GM21381 (cell line): ENCODE results near the gene C1orf159.
"Not testable (repeated sequence)": the region's sequence is repeated elsewhere in the genome, so short reads cannot be mapped to it uniquely, and the experiment has no call there.

Experiments
- ATAC-seq: cut with Tn5 transposase; IDR thresholded peaks from one replicate; pipeline ENCODE4 v1.9.1; 2021; ENCODE audit warnings: mild to moderate bottlenecking, moderate library complexity; ENCODE audit not compliant: unreplicated experiment

C1orf159 gene

DNA sequence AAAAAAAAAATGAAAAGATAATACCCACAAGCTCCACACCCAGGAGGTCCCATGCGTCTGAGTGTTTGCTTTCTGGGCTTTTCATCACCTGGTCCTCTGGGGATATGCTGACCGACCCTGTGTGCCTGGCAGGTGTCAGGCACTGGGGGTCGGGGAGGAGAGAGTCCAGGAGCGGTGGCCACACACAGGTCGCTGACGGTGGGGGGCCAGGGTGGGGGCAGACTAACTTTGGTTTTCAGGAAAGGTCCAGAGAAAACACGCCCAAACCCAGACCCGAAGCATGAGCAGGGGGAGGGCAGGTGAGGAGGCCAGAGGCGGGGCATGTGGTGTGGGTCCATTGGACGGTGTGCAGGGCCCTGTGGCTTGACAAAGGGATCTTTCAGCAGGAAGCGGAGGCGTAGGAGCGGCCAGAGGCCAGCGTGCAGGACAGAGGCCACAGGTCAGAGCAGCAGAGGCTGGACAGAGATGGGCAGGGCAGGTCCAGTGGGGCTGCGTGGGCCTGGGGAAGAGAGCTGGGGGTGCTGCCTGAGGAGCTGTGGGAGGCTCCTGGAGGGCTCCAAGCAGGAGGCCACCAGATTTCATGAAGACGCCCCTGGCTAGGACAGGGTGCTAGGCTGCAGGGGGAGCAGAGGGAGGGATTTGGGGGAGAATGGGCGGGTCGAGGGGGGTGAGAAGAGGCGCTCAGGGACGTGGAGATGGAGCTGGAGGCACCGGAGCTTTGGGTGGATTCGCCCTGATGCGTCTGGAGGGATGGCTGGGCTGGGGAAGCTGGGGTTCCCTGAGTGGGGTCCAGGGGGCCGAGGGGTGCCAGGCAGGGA is 57.6 kb downstream of the C1orf159 start:
- ATAC-seq: no peak

DNA sequence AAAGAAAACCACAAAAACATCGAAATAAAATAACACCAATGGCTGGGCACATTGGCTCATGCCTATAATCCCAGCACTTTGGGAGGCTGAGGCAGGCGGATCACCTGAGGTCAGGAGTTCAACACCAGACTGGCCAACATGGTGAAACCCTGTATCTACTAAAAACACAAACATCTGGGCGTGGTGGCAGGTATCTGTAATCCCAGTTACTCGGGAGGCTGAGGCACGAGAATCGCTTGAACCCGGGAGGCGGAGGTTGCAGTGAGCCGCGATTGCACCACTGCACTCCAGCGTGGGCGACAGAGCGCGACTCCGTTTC is 58.2 kb downstream of the C1orf159 start:
- ATAC-seq: not testable (repeated sequence)

DNA sequence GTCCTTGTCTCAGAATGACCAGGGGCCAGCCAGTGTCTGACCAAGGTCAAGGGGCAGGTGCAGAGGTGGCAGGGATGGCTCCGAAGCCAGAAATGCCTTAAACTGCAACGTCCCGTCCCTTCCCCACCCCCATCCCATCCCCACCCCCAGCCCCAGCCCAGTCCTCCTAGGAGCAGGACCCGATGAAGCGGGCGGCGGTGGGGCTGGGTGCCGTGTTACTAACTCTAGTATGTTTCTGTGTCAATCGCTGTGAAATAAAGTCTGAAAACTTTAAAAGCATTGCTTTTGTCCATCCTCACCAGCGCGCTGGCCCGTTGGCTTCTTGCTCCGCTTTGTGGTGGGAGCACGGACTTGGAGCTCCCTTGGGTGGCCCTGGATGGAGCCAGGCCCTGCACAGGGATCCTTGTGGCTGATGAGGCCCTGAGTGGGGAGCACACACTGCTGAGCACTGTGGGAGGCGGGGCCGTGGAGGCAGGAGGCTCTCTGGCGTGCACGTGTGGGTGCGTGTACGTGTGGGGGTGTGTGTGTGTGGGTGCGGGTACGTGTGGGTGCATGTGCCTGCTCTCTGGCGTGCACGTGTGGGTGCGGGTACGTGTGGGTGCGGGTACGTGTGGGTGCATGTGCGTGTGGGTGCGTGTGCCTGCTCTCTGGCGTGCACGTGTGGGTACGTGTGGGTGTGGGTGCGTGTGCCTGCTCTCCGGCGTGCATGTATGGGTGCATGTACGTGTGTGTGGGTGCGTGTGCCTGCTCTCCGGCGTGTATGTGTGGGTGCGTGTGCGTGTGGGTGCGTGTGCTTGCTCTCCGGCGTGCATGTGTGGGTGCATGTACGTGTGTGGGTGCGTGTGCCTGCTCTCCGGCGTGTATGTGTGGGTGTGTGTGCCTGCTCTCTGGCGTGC is 59.8 kb downstream of the C1orf159 start:
- ATAC-seq: no peak

DNA sequence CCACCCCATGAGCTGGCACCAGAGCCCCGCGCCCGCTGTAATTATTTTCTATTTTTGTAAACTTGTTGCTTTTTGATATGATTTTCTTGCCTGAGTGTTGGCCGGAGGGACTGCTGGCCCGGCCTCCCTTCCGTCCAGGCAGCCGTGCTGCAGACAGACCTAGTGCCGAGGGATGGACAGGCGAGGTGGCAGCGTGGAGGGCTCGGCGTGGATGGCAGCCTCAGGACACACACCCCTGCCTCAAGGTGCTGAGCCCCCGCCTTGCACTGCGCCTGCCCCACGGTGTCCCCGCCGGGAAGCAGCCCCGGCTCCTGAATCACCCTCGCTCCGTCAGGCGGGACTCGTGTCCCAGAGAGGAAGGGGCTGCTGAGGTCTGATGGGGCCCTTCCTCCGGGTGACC is 60.9 kb downstream of the C1orf159 start:
- no peak for ATAC-seq

DNA sequence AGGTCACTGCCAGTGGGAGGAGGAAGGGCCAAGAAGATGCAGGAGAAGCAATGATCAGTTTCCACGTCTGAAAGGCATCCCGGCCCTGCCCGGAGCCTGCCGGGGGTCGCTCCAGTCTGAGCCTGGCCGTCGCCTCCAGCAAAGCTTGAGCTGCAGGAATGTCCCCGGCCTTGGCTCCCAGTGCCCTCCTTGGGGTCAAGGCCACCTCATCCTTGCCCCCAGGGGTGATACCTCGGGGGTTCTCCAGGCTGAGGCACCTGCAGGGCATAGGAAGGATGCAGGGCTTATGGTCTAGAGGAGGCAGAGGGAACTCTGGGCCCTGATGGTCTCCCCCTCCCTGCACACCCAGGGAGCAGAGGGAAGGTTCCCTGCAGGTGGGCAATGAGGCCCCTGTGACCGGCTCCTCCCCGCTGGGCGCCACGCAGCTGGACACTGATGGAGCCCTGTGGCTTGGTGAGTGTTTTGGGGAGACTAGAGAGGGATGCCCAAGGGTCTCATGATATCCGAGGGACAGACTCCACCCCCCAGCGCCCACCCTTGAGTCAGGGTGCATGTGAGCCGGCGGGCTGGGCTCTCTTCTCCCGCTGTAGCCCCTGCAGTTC is 61.7 kb downstream of the C1orf159 start:
- no peak for ATAC-seq

DNA sequence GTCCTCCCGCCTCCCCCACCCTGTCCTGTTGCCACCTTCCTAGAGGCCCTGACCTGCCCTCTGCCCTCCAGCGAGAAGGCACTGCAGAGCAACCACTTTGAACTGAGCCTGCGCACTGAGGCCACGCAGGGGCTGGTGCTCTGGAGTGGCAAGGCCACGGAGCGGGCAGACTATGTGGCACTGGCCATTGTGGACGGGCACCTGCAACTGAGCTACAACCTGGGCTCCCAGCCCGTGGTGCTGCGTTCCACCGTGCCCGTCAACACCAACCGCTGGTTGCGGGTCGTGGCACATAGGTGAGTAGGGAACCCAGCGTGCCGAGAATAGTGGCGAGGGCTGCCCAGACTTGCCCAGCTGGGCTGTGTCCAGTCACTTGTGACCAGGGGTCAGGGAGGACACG is 62.2 kb downstream of the C1orf159 start:
- no peak for ATAC-seq

DNA sequence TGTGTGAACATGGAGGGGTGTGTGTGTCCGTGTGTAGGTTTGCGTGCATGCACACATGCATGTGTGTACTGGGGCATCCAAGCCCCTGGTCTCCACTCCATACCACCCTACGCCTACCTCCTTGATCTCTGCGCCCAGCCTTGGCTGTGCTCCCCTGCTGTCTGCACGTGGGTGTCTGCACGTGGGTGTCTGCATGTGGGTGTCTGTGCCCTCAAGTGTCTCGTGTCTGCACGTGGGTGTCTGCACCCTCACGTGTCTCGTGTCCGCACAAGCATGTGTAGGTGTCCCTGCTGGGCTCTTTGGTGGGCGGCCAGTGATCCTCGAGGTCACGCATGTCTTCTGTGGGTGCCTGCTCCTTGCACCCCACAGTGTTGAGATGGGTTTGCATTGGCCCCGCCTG is 62.9 kb downstream of the C1orf159 start:
- ATAC-seq: no peak

DNA sequence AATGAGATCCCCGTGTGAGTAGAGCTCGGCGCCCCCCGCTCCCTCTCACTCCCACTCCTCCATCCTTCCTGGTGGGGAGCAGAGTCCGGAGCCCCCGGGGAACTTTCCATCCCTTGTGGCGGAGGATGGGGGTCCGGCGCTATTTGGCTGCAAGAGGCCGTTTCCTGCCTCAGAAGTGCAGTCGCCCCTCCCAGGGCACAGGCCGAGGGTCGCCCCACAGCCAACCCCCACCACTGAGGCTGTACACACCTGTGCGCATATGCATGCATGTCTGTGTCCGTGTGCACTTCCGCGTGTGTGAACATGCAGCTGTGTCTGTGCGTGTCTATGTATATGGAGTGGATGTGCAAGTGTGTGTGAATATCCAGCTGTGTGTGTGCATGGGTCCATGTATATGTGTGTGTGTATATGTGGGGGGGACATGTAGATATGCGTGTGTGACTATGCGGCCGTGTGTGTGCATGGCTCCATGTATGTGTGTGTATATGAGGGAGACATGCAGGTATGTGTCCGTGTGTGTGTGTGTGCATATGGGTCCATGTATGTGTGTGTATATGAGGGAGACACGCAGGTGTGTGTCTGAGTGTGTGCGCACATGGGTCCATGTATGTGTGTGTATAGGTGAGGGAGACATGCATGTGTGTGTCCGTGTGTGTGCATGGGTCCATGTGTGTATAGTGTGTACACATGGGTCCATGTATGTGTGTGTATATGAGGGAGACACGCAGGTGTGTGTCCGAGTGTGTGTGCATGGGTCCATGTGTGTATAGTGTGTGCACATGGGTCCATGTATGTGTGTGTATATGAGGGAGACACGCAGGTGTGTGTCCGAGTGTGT is 63.7 kb downstream of the C1orf159 start:
- ATAC-seq: no peak

DNA sequence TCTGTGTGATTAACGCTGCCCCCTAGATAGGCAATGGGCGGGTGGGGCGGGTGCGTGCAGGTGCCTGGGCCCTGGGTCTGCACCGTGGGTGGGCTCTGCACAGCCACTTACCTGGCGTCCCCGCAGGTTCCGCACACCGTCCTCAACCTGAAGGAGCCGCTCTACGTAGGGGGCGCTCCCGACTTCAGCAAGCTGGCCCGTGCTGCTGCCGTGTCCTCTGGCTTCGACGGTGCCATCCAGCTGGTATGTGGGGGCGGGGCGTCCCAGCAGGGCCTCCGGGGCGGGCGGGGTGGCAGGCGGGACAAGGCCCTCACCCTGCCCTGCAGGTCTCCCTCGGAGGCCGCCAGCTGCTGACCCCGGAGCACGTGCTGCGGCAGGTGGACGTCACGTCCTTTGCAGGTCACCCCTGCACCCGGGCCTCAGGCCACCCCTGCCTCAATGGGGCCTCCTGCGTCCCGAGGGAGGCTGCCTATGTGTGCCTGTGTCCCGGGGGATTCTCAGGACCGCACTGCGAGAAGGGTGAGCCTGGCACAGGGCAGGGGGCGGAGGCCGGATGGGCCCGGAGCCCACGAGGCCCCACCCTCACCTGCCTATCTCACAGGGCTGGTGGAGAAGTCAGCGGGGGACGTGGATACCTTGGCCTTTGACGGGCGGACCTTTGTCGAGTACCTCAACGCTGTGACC is 64.6 kb downstream of the C1orf159 start:
- ATAC-seq: no peak

DNA sequence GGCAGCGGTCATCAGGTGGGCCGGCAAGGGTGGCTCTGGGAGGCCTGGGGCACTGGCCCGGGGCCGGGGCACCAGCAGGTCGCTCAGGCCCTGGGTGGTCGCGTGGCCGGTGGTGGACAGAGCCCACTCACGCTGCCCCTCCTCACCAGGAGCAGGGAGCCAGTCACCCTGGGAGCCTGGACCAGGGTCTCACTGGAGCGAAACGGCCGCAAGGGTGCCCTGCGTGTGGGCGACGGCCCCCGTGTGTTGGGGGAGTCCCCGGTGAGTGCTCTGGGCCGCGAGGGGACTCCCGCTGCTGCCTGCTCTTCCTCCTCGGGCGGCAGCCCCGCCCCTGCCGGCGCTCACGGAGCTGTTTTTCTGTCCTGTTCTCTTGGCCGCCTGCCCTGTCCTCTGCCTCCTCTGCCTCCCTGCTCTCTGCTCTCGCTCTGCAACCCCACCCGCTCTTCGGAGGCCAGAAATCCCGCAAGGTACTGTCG is 65.3 kb downstream of the C1orf159 start:
- ATAC-seq: no peak

DNA sequence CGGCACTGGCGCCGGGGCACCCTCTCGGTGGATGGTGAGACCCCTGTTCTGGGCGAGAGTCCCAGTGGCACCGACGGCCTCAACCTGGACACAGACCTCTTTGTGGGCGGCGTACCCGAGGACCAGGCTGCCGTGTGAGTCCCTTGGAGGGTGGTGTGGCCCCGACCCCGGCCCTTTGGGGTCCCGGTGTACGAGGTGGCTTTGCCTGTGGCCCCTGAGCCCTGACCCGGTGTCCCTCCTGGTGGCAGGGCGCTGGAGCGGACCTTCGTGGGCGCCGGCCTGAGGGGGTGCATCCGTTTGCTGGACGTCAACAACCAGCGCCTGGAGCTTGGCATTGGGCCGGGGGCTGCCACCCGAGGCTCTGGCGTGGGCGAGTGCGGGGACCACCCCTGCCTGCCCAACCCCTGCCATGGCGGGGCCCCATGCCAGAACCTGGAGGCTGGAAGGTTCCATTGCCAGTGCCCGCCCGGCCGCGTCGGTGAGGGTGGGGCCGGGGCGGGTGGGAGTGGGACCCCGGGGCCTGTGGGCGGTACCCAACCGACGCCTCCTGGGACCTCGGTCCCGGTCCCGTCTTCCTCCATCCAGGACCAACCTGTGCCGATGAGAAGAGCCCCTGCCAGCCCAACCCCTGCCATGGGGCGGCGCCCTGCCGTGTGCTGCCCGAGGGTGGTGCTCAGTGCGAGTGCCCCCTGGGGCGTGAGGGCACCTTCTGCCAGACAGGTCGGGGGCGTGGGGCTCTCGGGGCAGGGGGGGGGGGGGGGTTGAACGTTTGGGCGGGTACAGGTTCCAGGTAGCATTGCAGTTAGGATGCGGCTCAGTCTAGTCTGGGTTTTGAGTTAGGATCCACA is 66.3 kb downstream of the C1orf159 start:
- no peak for ATAC-seq

DNA sequence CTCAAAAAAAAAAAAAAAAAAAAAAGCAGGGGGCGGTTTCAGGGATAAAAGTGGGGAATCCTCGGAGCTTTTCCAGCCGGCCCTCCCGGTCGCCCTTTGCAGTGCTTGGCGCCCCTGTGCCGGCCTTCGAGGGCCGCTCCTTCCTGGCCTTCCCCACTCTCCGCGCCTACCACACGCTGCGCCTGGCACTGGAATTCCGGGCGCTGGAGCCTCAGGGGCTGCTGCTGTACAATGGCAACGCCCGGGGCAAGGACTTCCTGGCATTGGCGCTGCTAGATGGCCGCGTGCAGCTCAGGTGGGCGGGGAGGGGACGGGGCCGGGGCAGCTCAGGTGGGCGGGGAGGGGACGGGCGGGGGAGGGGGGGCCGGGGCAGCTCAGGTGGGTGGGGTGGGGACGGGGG is 67.1 kb downstream of the C1orf159 start:
- ATAC-seq: no peak

DNA sequence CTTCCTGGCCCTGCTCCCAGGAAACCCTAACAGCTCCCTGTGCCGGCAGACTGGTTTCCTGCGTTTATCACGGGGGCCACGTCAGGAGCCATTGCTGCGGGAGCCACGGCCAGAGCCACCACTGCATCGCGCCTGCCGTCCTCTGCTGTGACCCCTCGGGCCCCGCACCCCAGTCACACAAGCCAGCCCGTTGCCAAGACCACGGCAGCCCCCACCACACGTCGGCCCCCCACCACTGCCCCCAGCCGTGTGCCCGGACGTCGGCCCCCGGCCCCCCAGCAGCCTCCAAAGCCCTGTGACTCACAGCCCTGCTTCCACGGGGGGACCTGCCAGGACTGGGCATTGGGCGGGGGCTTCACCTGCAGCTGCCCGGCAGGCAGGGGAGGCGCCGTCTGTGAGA is 67.9 kb downstream of the C1orf159 start:
- ATAC-seq: no peak

DNA sequence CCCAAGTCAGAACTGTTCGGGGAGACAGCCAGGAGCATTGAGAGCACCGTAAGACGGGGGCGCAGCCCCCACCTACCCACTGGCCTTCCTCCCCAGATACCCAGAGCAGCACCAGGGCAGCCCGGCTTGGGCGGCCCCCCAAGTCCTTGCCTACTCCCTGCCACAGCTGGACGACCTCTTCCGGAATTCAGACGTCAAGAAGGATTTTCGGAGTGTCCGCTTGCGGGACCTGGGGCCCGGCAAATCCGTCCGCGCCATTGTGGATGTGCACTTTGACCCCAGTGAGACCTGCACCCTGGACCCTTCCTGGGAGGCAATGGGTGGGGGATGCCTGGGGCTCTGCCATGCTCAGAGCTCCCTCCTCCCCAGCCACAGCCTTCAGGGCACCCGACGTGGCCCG is 68.5 kb downstream of the C1orf159 start:
- ATAC-seq: no peak

DNA sequence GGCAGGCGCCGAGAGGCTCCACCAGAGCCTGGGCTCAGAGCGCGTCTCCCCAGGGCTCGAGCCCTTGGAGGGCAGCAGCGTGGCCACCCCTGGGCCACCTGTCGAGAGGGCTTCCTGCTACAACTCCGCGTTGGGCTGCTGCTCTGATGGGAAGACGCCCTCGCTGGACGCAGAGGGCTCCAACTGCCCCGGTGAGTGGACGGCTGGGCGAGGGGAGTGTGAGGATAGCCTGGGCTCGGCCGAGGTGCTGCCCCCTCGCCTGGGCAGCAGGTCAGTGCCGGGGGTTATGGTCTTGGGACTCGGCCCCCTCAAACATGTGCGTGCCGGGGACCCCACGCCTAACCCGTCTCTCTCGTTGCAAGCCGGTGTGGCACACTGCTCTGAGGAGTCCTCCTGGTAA is 69.1 kb downstream of the C1orf159 start:
- no peak for ATAC-seq

DNA sequence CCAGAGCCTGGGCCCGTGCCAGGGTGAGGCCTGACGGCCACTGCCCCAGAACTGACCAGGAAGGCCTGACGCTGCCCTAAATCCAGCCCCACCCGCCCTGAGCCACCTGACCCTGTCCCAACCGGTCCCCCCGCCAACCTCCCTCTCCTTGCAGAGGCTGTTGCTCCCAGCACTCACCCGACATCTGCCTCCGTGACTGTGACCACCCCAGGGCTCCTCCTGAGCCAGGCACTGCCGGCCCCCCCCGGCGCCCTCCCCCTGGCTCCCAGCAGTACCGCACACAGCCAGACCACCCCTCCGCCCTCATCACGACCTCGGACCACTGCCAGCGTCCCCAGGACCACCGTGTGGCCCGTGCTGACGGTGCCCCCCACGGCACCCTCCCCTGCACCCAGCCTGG is 69.6 kb downstream of the C1orf159 start:
- ATAC-seq: no peak

DNA sequence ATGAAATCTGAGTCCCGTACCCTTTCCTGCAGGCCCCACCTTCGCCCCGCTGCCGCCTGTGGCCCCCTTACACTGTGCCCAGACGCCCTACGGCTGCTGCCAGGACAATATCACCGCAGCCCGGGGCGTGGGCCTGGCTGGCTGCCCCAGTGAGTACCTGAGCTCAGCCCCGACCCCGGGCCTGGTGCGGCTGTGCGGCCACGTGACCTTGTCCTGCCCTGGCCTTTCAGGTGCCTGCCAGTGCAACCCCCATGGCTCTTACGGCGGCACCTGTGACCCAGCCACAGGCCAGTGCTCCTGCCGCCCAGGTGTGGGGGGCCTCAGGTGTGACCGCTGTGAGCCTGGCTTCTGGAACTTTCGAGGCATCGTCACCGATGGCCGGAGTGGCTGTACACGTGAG is 70.8 kb downstream of the C1orf159 start:
- no peak for ATAC-seq

DNA sequence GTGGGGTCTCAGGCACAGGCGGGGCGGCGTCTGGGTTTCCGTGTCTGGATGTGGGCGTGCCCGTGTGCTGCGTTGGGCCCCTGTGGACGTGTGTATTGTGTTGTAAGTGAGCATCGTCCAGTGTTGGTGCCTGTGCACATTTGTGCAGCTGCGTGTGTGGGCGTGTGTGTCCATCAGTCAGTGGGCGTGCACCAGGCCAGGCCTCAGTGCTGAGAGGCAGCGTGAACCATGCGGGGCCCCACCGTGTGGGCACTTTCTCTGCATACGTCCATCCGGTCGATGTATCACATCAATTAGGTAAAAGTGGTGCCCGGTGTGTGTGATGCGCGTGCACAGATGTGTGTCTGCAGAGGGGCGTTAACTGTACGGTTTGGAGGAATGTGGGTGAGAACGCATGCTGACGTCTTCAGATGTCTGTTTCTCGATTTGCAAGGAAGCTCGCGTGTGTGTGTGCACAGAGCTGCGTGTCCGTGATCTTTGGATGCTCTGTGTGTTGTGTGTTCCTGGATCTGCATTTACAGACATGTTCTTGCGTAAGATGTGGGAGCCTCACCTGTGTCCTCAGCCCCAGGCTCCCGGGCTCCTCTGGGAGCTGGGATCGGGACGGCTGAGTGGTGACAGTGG is 71.3 kb downstream of the C1orf159 start:
- no peak for ATAC-seq

DNA sequence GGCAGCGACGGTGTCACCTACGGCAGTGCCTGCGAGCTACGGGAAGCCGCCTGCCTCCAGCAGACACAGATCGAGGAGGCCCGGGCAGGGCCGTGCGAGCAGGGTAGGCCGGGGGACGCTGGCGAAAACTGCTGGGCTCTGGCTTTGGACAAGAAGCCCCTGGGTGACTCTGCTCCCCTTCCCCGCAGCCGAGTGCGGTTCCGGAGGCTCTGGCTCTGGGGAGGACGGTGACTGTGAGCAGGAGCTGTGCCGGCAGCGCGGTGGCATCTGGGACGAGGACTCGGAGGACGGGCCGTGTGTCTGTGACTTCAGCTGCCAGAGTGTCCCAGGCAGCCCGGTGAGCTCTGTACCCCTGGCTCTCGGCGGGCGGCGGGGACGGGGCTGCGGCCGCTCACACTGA is 72.0 kb downstream of the C1orf159 start:
- ATAC-seq: no peak
